HG03565 (cell line): ENCODE data around the gene PRKN.

ENCODE experiments used
- ATAC-seq: cut with Tn5 transposase; IDR thresholded peaks from one replicate; pipeline ENCODE4 v1.9.1; 2021; ENCODE audit warnings: mild to moderate bottlenecking, moderate library complexity; ENCODE audit not compliant: unreplicated experiment

PRKN gene

DNA sequence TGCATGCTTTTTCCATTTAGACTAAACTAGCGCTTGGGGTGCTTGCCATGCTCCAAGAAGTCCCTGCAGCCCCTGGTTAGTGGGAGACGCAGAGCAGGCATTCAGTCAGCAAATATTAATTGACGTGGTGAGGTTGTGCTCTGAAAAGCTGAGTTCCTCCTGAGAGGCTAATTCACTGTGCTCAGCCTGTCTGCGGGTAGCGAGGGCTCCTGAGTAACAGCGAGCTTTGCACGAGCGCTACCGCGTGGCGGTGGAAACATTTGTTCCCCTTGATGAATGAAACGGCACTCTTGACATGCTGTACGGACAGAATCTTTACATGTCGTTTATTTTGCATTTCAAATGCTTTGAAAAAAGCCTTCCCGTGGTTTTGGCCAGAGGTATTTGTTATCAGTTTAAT lies 1283.1 kb downstream of the PRKN start:
- ATAC-seq, result no peak

DNA sequence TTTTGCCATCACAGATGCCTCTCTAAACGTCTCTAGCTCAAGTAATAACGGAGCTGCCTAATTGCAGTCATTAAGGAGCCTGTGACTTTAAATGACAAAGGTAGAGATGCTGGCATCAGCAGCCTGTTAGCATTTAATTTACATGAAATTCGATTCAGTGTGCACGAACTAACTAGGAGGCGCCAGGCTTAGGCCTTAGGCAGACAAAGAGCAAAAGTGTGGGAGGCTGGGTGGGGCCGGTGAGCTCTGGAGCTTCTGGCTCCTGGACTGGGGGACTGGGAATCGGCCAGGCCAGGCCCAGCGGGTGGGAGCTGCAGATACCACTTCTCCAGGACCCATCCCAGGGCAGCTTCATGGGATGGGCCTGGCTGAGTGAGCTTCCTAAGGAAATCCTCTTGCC lies 1283.7 kb downstream of the PRKN start:
- no peak for ATAC-seq

DNA sequence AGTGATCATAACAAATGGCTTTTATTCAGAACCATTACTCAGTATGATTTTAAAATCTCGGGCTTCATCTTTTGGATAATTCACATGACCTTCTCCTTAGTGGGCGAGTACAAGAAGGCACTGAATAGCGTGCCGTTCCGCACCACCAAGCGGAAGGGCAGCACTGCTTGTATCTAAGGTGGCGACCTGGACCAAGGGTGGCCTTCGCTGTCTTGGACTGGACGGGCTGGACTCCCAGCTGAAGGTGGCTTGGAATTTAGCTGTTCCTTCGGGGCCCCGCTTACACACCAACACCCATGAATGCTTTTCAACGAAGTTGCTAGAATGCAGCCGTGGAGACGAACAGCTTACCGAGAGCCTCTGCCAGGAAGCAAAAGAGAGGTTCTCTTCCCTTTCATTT lies 1285.1 kb downstream of the PRKN start:
- no peak for ATAC-seq

DNA sequence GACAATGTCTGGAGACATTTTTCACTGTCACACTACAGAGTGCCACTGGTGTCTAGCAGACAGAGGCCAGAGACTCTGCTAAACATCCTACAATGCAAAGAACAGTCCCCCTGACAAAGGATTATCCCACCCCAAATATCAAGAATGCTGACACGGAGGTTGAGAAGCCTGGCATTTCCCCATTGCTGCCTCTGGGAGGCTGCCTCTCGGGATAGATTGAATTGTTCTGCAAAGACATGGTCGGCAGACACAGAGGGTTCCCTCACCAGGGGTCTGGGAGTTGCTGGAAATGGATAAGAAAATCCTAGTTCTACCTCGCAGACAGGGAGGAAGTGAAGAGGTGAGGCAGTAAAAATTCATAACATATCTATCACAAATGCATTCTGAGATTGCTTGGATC lies 1287.3 kb downstream of the PRKN start:
- no peak for ATAC-seq

DNA sequence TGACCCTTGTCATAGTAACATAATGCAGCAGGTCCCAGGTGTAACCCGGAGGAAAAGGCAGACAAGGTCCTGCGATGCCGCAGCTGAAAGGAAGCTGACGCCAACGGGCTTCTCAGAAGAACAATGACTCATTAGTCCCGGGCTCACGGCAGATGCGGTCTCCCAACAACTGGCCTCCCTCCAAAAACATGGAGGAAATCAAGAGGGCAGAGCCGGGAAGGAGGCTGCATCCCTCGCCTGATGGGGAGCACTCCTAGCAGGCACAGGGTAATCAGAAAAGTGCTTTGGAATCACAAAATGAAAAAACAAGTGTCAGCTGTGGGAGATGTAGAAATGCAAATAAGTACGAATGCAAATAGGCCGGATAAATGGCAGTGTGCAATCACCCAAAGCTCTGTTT lies 1288.5 kb downstream of the PRKN start:
- no peak for ATAC-seq

DNA sequence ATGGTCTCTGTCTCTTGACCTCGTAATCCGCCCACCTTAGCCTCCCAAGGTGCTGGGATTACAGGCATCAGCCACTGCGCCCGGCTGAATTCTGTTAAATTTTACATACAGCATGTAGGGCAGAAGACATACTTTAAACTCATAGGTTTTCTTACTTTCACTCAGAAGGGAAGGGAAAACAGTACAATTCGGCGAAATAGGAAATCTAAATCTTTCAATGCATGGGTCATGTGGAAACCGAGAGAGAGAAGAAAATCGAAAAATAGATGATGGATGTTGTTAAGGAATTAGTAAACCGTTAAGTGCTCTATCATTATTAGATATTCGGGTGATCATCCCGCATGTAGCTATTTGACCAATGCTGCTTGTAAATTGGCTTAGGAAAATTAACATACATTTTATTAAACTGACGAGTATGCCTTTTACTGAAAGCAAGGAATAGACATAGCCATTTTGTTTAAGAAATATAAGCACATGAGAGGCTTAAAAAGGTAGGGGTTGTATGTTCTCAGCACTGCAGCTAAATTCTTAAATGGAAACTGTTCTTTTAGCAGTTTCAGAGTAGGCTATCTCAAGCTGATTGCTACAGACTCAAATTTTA lies 1289.0 kb downstream of the PRKN start:
- no peak for ATAC-seq

DNA sequence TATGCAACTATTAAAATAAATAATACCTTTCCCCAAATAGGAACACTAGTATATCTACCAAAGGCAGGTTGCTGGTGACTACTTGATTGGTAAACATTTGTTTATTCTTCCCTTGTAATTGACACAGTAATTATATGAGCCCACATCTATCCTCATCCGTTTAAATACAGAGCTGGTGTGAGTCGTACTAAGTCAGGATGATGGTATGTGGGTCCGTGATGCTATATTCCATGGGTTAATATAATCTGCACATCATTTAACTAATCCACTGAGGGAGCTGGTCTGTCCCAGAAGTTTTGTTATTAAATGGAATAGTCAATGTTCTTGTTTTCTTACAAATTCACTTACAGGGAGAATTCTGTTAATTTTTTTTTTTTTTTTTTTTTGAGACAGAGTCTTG lies 1289.7 kb downstream of the PRKN start:
- ATAC-seq, result no peak

DNA sequence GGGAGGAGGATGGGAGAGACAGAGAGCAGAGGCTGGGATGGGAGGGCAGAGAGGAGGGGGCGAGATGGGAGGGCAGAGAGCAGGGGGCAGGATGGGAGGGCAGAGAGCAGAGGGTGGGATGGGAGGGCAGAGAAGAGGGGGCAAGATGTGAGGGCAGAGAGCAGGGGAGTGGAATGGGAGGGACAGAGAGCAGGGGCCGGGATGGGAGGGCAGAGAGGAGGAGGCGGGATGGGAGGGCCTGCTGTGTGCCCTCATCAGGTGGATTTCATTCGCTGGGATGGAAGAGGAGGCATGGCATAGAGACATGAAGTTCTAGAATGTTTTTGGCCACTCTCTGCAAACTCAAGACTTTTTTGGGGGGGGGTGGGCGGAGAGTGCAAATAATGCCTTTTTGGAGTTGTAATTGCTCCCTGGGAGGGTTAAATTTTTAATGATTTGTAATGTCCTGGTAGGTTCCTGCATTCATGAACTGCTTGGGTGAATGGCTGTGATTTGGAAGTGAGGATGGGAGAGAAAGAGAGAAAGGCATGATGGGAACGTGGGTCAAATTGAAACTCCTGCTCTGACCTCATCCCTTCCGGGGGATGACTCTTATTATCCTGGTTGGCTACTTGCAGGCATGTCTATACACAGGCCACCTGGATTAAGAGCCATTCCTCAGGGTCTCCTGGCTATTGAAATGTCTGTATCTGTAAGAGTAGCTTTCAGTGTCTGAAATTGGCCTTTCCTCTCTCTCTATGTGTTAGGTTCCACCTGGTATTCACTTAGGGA lies 1291.3 kb downstream of the PRKN start:
- no peak for ATAC-seq

DNA sequence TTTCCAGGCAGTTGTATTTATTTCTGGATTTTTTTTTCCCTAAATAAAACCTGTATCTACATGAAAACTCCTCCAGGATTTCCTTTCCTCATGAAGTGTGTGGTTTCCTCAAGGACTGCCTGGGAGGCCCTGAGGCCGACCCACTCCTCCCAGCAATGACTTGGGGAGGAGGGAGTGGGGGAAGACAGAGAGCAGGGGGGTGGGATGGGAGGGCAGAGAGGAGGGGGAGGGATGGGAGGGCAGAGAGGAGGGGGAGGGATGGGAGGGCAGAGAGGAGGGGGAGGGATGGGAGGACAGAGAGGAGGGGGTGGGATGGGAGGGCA lies 1291.9 kb downstream of the PRKN start:
- no peak for ATAC-seq

DNA sequence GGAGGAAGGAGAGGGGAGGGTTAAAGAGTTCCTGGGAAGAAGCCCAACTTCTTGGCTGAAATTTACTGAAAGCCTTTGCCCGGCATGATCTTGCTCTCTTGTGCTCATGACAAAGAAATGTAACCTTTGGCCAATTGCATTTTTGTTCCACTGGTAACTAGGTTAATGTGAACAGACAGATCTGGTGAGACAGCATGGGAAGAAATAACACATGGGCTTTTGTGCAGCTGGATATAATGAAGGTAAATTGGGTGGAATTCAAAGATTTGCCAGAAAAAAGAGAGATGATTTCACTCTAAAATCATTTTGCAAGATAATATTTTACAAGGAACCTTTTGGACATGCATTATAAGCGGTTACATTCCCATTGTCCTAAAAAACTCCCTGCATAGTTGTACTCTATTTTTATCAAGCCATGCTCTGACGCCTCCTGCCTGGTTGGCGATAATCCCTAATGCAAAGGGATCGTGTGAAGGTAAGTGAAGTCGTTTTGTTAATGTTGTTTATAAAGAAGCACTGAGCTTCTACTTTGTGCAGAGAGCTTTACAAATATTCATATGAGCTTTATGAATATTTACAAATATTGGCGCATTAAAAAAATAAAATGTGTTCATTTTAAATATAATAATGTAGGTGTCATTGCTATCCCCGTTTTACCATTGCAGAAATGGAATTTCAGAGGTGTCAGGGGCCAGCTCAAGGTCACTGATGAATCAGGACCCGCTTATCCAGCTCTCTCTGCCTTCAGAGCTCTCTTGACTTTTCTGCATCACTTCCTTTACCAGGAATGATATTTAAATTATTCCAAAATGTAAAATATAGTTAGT lies 1292.4 kb downstream of the PRKN start:
- no peak for ATAC-seq

DNA sequence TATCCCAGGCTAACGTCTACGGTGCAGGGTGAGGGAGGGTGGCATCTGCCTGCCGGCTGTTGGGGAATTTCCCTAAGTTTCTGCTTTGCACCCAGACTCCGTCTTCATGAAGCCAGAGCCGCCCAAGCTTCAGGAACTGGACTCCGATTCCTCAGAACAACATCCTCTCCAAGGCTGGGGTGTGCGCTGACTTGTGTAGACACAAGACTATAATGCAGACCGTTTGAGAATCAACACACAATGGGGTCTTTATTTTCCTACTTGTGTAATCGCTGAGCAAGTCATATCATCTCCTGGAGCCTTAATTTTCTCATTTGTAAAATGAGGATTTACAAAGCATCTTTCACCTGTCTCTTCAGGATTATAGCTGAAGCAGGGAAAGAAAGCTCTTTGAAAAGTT lies 1293.2 kb downstream of the PRKN start:
- no peak for ATAC-seq

DNA sequence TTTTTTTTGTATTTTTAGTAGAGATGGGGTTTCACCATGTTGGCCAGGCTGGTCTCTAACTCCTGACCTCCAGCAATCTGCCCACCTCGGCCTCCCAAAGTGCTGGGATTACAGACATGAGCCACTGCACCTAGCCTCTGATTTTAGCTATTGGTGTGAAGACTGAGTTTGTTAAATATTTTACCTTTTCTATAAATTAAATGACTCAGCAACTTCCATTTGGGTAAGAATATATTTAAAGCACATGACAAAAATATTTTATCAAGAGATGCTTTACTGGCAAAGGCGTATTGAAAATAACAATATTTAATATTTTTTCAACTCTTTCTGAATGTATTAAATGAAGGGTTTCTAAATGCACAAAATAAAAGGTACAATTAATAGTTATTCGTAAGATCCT lies 1295.0 kb downstream of the PRKN start:
- ATAC-seq, result no peak

DNA sequence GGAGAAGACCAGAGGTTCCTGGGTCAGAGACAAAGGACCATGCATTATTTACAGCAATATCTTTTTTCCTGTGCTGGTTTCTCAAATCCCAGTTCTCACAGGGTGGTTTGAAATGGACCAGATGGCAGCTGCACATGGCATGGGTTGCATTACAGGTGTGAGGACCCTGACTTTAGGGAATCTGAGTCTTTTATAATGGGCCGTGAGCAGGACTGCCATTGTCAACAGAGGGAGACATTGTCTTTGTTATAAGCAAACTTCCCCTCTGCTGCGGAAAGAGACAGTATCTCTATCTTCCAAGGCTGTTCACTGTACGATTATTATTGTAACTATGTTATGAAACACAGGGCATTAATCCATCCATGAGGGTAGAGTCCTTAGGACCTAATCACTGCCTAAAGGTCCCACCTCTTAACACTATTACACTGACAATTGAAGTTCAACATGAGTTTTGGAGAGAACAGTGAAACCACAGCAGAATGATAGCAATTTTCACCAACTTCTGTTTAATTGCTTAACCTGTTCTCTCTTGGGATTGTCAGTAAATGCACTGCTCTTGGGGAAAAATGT lies 1297.6 kb downstream of the PRKN start:
- no peak for ATAC-seq

DNA sequence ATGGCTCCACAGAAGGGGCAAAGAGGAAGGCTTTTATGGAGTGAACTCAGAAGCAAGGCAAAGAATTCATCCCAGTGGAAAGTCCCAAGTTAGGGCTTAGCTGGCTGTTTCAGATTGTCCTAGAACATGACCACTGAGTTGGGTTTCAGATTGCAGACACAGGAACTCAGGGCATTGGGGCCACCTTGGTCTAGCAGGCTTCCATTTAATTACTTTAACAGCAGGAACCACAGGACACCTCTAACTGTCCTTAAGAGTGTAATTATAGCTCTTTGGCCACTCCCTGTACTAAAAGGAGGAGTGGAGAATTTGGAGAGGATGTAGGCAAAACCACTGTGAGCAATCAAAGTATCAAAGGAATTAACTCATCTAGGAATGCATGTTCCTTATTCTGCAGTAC lies 1303.1 kb downstream of the PRKN start:
- no peak for ATAC-seq

DNA sequence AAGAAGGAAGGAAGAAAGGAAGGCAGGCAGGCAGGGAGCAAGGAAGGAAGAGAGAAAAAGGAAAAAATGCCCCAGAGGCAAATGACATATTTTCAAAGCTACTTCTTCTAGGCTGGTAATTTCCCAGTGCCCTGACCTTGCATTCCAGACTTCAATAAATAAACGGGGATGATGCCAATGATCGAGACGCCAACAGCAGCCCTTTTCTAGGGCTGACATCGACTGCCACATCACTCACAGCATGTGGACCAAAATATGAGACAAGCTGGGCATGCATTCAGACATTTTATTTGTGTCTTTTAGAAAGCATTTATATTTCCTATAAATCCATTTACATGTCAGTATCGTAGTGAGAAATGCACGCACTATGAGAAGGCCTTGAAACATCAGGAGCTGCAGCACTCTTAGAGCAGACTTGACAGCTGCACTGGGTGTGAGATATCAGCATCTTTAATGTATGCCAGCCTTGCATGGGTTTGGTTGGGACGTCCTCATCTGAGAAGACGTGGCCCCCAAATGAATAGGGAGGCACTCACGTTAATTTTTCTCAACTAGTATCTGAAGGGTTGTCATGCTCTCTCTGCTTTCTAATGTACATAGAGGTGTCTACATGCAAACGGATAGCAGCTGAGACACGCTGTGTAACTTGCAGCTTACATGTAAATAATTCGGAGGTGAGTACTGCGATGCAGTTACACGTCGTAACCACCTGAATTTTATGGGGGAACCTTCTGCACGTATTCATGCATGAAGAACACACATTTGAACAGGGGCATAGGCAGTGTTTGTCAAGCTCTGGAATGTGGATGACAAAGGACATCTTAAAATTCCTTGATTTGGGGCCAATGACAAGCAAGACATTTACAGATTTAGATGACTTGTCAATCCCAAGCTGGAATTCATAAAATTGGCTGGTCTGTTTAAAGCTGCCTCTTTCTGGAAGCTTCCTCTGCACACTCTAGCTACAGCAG lies 1304.6 kb downstream of the PRKN start:
- ATAC-seq, result no peak

DNA sequence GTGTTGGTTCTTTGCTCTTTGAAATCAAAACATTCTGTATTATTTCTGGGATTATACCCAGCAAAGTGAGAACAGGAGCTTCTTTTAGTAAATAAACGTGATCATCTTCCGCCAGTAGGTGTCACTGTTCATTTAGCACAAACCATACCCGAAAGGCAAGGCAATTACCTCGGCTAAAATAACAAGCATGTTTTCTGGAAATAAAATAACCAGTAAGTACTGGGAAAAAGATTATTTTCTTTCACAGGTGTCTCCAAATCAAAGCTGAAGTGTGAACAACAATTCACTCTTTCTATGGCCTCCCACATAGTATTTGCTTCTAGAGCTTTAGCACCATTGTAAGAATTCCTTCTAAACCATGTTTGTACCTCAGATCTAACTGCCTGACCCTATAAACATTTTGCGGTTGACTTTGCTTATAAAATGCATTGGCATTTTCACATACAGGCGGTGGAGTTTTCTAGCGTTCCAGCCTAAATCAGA lies 1309.1 kb downstream of the PRKN start:
- ATAC-seq, result peak; percentile 79

DNA sequence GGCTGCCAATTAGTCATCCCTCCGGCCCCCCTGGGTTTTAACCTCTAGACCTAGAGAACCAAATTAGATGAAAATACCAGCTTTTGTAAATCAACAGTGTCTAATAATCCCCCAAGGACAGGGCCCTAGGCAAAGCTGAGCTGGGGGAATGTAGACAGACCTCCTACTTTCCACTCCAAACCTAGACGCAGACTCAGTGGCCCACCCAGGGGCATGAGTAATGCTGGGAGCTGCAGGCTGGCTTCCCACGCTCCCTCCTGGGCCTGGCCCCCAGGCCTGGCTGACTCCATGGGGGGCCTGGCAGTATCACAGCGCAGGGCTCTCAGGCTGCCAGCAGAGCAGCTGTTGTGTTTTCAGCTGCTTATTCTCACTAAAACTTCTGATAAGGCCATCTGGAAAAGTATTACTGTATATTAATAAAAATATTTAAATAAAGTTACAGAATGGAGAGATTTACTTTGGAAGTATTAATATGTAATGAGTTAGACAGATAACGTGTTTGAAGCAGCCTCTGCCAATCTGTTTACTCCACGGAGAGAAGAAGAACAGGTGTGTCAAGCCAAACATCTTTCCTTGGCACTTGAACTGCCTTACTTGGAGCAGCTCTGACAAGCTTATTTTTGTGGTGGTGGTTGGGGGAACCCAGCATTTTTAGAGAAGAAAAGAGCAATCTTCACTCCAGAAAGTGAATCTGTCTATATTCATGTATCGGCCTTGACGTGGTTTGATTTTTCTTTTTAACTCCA lies 1309.7 kb downstream of the PRKN start:
- ATAC-seq, result no peak

DNA sequence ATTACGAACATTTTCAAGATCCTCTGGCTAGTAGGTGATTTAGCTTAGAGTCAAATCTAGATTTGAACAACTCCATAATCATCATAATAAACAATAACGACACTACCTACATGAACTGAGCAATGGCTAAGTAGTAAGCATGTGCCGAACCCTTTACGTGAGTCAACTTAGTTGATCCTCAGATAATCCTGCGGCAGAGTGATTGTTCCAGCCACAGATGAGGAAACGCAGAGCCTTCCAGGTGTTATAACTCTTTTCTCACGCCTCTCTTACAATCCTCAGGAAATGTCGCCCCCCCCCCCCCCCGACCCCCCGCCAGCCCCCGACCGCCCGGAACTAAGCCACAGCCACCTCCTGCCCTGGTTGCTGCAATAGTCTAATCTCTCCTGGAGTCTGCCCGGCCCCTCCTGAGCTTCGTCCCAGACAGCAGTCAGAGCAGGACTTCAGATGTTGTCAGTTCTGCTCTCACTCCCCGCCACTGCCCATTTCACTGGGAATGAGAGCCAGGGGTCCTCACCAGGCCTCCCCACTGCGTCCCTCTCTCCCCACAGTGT lies 1312.2 kb downstream of the PRKN start:
- ATAC-seq, result no peak

DNA sequence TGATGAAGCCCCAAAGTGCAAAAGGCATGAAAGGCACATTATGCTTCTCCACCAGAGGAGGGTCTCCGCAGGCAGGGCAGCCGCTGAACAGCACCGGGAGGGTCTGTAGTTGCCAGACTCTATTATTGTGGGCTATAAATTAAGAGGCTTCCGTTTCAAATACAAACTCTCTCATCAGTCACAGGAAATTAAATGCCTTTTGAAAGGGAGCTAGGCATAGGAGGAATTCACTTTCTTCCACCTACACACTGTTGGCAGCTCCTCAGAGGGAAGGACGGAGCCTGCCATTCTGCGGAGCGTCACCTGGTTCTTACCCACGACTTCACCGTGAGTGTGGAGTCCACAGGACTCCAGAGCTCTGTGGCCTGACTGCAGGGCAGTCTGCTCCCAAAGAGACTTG lies 1312.9 kb downstream of the PRKN start:
- no peak for ATAC-seq

DNA sequence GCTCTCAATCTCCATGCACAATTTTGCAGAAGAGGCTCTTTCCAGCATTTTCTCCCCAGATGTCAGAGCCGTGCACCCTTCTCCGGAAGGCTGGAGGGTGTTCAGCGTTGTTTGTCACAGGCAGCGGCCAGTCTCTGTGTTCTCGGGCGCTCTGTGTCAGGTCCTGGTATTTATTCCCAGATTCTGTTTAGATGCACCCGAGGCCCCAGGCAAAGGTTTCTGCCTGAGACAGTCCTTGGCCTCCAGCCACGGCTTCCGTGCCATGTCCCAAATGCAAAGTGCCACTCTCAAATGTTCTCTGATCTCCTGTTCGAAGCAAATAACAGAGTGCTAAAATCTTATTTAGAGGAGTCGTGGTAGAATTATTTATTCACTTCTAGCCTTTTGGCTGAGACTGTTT lies 1313.4 kb downstream of the PRKN start:
- no peak for ATAC-seq
